ENCODE data around the gene GBA2.

Gene GBA2

GRCh38 chr9:35766997-35767396 is 18.0 kb upstream of the GBA2 start:
- H3K4me3 ChIP-seq (ENCODE audit: low read depth, low read length): no peak overlapping the region
- no peak for TF ChIP-seq CTCF (IDR thresholded peaks at IDR 0.05; ENCODE audit: low read depth, low read length)

- H3K4me3 ChIP-seq (ENCODE audit: low read depth, low read length): no peak overlapping the region
- TF ChIP-seq CTCF (IDR thresholded peaks at IDR 0.05; ENCODE audit: low read depth, low read length): no peak
These were observed 14.8 kb upstream of the GBA2 start for GRCh38 chr9:35763803-35764202.

- TF ChIP-seq CTCF (IDR thresholded peaks at IDR 0.05; ENCODE audit: low read depth, low read length): no peak
- no peak overlapping the region for H3K4me3 ChIP-seq (ENCODE audit: low read depth, low read length)
These were observed 14.2 kb upstream of the GBA2 start for GRCh38 chr9:35763181-35763580.

GRCh38 chr9:35760651-35761050 is 11.6 kb upstream of the GBA2 start:
- no peak for TF ChIP-seq CTCF (IDR thresholded peaks at IDR 0.05; ENCODE audit: low read depth, low read length)
- H3K4me3 ChIP-seq (ENCODE audit: low read depth, low read length): no peak overlapping the region

GRCh38 chr9:35759795-35760194 is 10.8 kb upstream of the GBA2 start:
- TF ChIP-seq CTCF (IDR thresholded peaks at IDR 0.05; ENCODE audit: low read depth, low read length): no peak
- H3K4me3 ChIP-seq (ENCODE audit: low read depth, low read length): no peak overlapping the region

GRCh38 chr9:35758475-35759050 is 9.5 kb upstream of the GBA2 start:
- no peak overlapping the region for H3K4me3 ChIP-seq (ENCODE audit: low read depth, low read length)
- TF ChIP-seq CTCF (IDR thresholded peaks at IDR 0.05; ENCODE audit: low read depth, low read length): no peak

- no peak for TF ChIP-seq CTCF (IDR thresholded peaks at IDR 0.05; ENCODE audit: low read depth, low read length)
- H3K4me3 ChIP-seq (ENCODE audit: low read depth, low read length): no peak overlapping the region
These were observed 8.9 kb upstream of the GBA2 start for GRCh38 chr9:35757892-35758275.
